KMS-11 (cell line): ENCODE data around the gene C4orf50.

Source experiments
- H2AFZ ChIP-seq: fragments of 200-600 bp; sonication (generic); 2 replicates; pipeline ENCODE4 v1.6.1; 2016; ENCODE audit warnings: antibody characterized with exemption, mixed run types, low read depth
- H3K27ac ChIP-seq: fragments of 200-600 bp; sonication (generic); 2 replicates; pipeline ENCODE4 v1.6.1; 2016; ENCODE audit warnings: mild to moderate bottlenecking, mixed run types
- H3K27me3 ChIP-seq: fragments of 200-600 bp; sonication (generic); 2 replicates; pipeline ENCODE4 v1.6.1; 2017; ENCODE audit warnings: mild to moderate bottlenecking, low read depth, mixed run types, moderate library complexity; ENCODE audit not compliant: insufficient read depth
- H3K36me3 ChIP-seq: fragments of 200-600 bp; sonication (generic); 2 replicates; pipeline ENCODE4 v1.6.1; 2017; ENCODE audit warnings: mild to moderate bottlenecking, mixed run types; ENCODE audit not compliant: insufficient read depth
- H3K4me1 ChIP-seq: fragments of 200-600 bp; sonication (generic); 2 replicates; pipeline ENCODE4 v1.6.1; 2016; ENCODE audit warnings: mild to moderate bottlenecking, low read depth, mixed run types; ENCODE audit not compliant: poor library complexity, severe bottlenecking
- H3K4me2 ChIP-seq: fragments of 200-600 bp; sonication (generic); 2 replicates; pipeline ENCODE4 v1.7.0; 2016; ENCODE audit warnings: mild to moderate bottlenecking, mixed run types
- H3K4me3 ChIP-seq: fragments of 200-600 bp; sonication (generic); IDR thresholded peaks from 2 replicates; pipeline ENCODE4 v1.6.1; 2017; ENCODE audit warnings: low read depth, low read length, mixed read lengths; ENCODE audit not compliant: insufficient read depth
- H3K79me2 ChIP-seq: fragments of 200-600 bp; sonication (generic); 2 replicates; pipeline ENCODE4 v1.6.1; 2016; ENCODE audit warnings: low read depth, mixed run types; ENCODE audit not compliant: insufficient read depth
- H3K9ac ChIP-seq: fragments of 200-600 bp; sonication (generic); 2 replicates; pipeline ENCODE4 v1.6.1; 2016; ENCODE audit warnings: mild to moderate bottlenecking, mixed run types
- H4K20me1 ChIP-seq: fragments of 200-600 bp; sonication (generic); 2 replicates; pipeline ENCODE4 v1.6.1; 2016; ENCODE audit warnings: mild to moderate bottlenecking, mixed run types; ENCODE audit not compliant: insufficient read depth
- CTCF ChIP-seq: fragments of 200-600 bp; sonication (generic); conservative IDR thresholded peaks from 2 replicates; pipeline ENCODE4 v1.6.1; 2017; ENCODE audit warnings: low read depth, mild to moderate bottlenecking, antibody characterized with exemption, low read length, moderate library complexity, mixed read lengths

C4orf50 gene

GRCh38 chr4:5887361-5888221, 130.6 kb downstream of the C4orf50 start:
- Histone ChIP-seq H4K20me1 (no peaks in the 10 kb centered on the region), H3K27ac (no peak overlapping the region), H3K9ac (no peak overlapping the region), H3K79me2 (no peaks in the 10 kb centered on the region), H3K36me3 (no peaks in the 10 kb centered on the region), H3K4me1 (no peaks in the 10 kb centered on the region), H3K4me2 (0 out of 2 replicates have a peak overlapping the region, but pooled peaks have one; percentile 13), H2AFZ (peak overlapping the region; percentile 30; the same call in 1 of the 2 replicates), H3K27me3 (no peaks in the 10 kb centered on the region), H3K4me3 (no peak overlapping the region)
- no peak for TF ChIP-seq CTCF

- Histone ChIP-seq H3K36me3 (no peaks in the 10 kb centered on the region), H2AFZ (no peak overlapping the region), H3K79me2 (no peaks in the 10 kb centered on the region), H3K4me2 (no peak overlapping the region), H3K27me3 (no peaks in the 10 kb centered on the region), H3K4me1 (no peaks in the 10 kb centered on the region), H4K20me1 (no peaks in the 10 kb centered on the region), H3K4me3 (no peak overlapping the region), H3K9ac (no peak overlapping the region), H3K27ac (no peak overlapping the region)
- TF ChIP-seq CTCF, result no peak
Observed at GRCh38 chr4:5887011-5887360, 131.2 kb downstream of the C4orf50 start.

GRCh38 chr4:5885733-5886132, 132.5 kb downstream of the C4orf50 start:
- no peak for TF ChIP-seq CTCF
- Histone ChIP-seq H3K36me3 (no peaks in the 10 kb centered on the region), H4K20me1 (no peaks in the 10 kb centered on the region), H3K4me2 (no peak overlapping the region), H2AFZ (no peak overlapping the region), H3K4me1 (no peaks in the 10 kb centered on the region), H3K79me2 (no peaks in the 10 kb centered on the region), H3K9ac (no peak overlapping the region), H3K27ac (no peak overlapping the region), H3K27me3 (no peaks in the 10 kb centered on the region), H3K4me3 (no peak overlapping the region)

- Histone ChIP-seq H3K79me2 (no peaks in the 10 kb centered on the region), H4K20me1 (no peaks in the 10 kb centered on the region), H3K27ac (no peak overlapping the region), H2AFZ (no peak overlapping the region), H3K27me3 (no peaks in the 10 kb centered on the region), H3K4me3 (no peak overlapping the region), H3K4me1 (no peaks in the 10 kb centered on the region), H3K9ac (no peak overlapping the region), H3K36me3 (no peaks in the 10 kb centered on the region), H3K4me2 (no peak overlapping the region)
- no peak for TF ChIP-seq CTCF
Observed at GRCh38 chr4:5884796-5885195, 133.4 kb downstream of the C4orf50 start.
